B cell (primary cell): ENCODE data around the gene HLA-C. TPM values are rescaled to one million over a fixed set of nuclear protein-coding genes. Genes with fewer than 3 reads are reported as not detected.

Experiments
- ATAC-seq: fragments of 200-7000 bp; cut with Tn5 transposase; one replicate; pipeline ENCODE4 v1.10.0; 2021; ENCODE audit warnings: low read depth, mild to moderate bottlenecking, moderate number of reproducible peaks, moderate library complexity
- CTCF ChIA-PET: fragments of 350-600 bp; sonication (Branson Sonifier 250); formaldehyde crosslinking; loops from one replicate; lab custom pipeline; 2021; ENCODE audit warnings: antibody characterized with exemption, inconsistent platforms; lab: Charles Lee
- POLR2A ChIA-PET: fragments of 350-600 bp; sonication (Branson Sonifier 250); formaldehyde crosslinking; loops from one replicate; lab custom pipeline; 2021; ENCODE audit warnings: antibody characterized with exemption; lab: Charles Lee
- DNase-seq: peaks from one replicate; pipeline ENCODE4 v3.0.0; 2013
- H2AFZ ChIP-seq: 2 replicates; pipeline ENCODE4 v1.6.1; 2012; ENCODE audit warnings: mild to moderate bottlenecking, low read depth, low read length; ENCODE audit not compliant: insufficient read depth, poor library complexity, severe bottlenecking
- H3K27ac ChIP-seq, 2 donors: 1 replicate in 1 of 2; 2 replicates in 1 of 2; pipeline ENCODE4 v1.5.1; 2012 to 2013; ENCODE audit warnings: low read length in 2 of 2, mild to moderate bottlenecking in 2 of 2, moderate library complexity in 1 of 2
- H3K27me3 ChIP-seq, 4 experiments: fragments of 200-600 bp in 1 of 4; sonication (generic) in 1 of 4; replicated peaks in 1 of 4; 1 replicate in 2 of 4; 2 replicates in 2 of 4; pipeline versions ENCODE4 v1.6.1 to v1.7.0; 2013 to 2016; ENCODE audit warnings: low read length in 3 of 4, mild to moderate bottlenecking in 2 of 4, mixed read lengths in 1 of 4, moderate library complexity in 1 of 4; ENCODE audit not compliant: insufficient read depth in 4 of 4, control insufficient read depth in 3 of 4; ENCODE audit errors: control extremely low read depth in 1 of 4
- H3K36me3 ChIP-seq, 2 experiments: replicated peaks in 1 of 2; 1 replicate in 1 of 2; 2 replicates in 1 of 2; pipeline versions ENCODE4 v1.6.1 to v1.7.1; 2013; ENCODE audit warnings: low read length in 1 of 2; ENCODE audit not compliant: insufficient read depth in 2 of 2, control insufficient read depth in 1 of 2; ENCODE audit errors: control extremely low read depth in 1 of 2, extremely low read depth in 1 of 2
- H3K4me1 ChIP-seq, 2 donors: fragments of 200-600 bp in 1 of 2; sonication (generic) in 1 of 2; 1 replicate in 1 of 2; 2 replicates in 1 of 2; pipeline versions ENCODE4 v1.5.1 to v1.6.1; 2013 to 2017; ENCODE audit warnings: low read length in 2 of 2; ENCODE audit not compliant: control insufficient read depth in 2 of 2, insufficient read depth in 2 of 2
- H3K4me2 ChIP-seq: replicated peaks from 2 replicates; pipeline ENCODE3; 2012; ENCODE audit warnings: mild to moderate bottlenecking, low read depth, low read length; ENCODE audit not compliant: poor library complexity, severe bottlenecking
- H3K4me3 ChIP-seq, 5 experiments: fragments of 200-600 bp in 1 of 5; sonication (generic) in 1 of 5; 1 replicate in 3 of 5; 2 replicates in 2 of 5; pipeline versions ENCODE4 v1.5.1 to v1.7.0; 2011 to 2016; ENCODE audit warnings: low read length in 4 of 5, mild to moderate bottlenecking in 4 of 5, low read depth in 2 of 5, control low read depth in 1 of 5, moderate library complexity in 1 of 5; ENCODE audit not compliant: insufficient read depth in 1 of 5; ENCODE audit errors: control extremely low read depth in 1 of 5, extremely low read depth in 1 of 5
- H3K79me2 ChIP-seq: fragments of 200-600 bp; sonication (generic); one replicate; pipeline ENCODE4 v1.6.0; 2016; ENCODE audit warnings: low read length; ENCODE audit not compliant: control insufficient read depth, insufficient read depth
- H3K9ac ChIP-seq: fragments of 200-600 bp; sonication (generic); 2 replicates; pipeline ENCODE4 v1.6.1; 2017; ENCODE audit warnings: mild to moderate bottlenecking, low read length, moderate library complexity
- H3K9me3 ChIP-seq, 3 donors: one replicate each; pipeline versions ENCODE4 v1.6.1 to v1.7.1; 2013; ENCODE audit warnings: low read length in 2 of 3; ENCODE audit not compliant: control insufficient read depth in 2 of 3, insufficient read depth in 1 of 3; ENCODE audit errors: control extremely low read depth in 1 of 3
- H4K20me1 ChIP-seq: 2 replicates; pipeline ENCODE4 v1.6.0; 2012; ENCODE audit warnings: mild to moderate bottlenecking, low read length; ENCODE audit not compliant: insufficient read depth, control insufficient read depth, poor library complexity, severe bottlenecking
- H3K27ac Mint-ChIP-seq: one replicate; pipeline ENCODE4 v1.8.0; 2021; ENCODE audit warnings: mixed read lengths
- H3K27me3 Mint-ChIP-seq: one replicate; pipeline ENCODE4 v1.8.0; 2021; ENCODE audit warnings: mixed read lengths
- H3K4me1 Mint-ChIP-seq: one replicate; pipeline ENCODE4 v1.8.0; 2021; ENCODE audit warnings: mixed read lengths
- H3K4me3 Mint-ChIP-seq: one replicate; pipeline ENCODE4 v1.8.0; 2021; ENCODE audit warnings: mixed read lengths
- H3K9me3 Mint-ChIP-seq: one replicate; pipeline ENCODE4 v1.8.0; 2022; ENCODE audit warnings: mixed read lengths; ENCODE audit not compliant: insufficient read depth
- EZH2 ChIP-seq: IDR thresholded peaks from 2 replicates; pipeline ENCODE4 v1.6.1; 2012; ENCODE audit warnings: borderline replicate concordance, low read depth, mild to moderate bottlenecking, moderate library complexity, low read length; ENCODE audit not compliant: insufficient read depth, poor library complexity, severe bottlenecking
- WGBS: methylation state at CpG from one replicate; pipeline ENCODE4 v1.1.5; 2013; ENCODE audit warnings: missing lambda C conversion rate; ENCODE audit not compliant: insufficient coverage; 5-methylcytosine and 5-hydroxymethylcytosine counted together
- intact Hi-C: fragments of 100-400 bp; cut with micrococcal nuclease; formaldehyde crosslinking; loops from one replicate; pipeline ENCODE4 v1.10.0; 2022
- polyA plus RNA-seq: library from polyadenylated mRNA; depleted of rRNA; stranded (reverse); fragments of >200 nt; gene quantifications from 2 replicates; pipeline ENCODE4 v1.2.3, GENCODE V29; 2012
- total RNA-seq, 2 donors: library from RNA; stranded (reverse); fragments of 120-200 nt in 1 of 2; gene quantifications; 1 replicate in 1 of 2; 2 replicates in 1 of 2; pipeline versions ENCODE4 v1.2.3 to v1.2.4, GENCODE V29; 2013 to 2022
- TF ChIP-seq, protein P1 (sequence below): fragments of 200-600 bp; IDR thresholded peaks from one replicate; pipeline ENCODE4 v1.8.0; 2022; ENCODE audit warnings: antibody characterized with exemption, mild to moderate bottlenecking

Gene HLA-C
- total and polyA plus RNA-seq, 2 donors (not counting 1 experiment from before 2014, with no cell fraction given), result 998 to 1,983 TPM

DNA sequence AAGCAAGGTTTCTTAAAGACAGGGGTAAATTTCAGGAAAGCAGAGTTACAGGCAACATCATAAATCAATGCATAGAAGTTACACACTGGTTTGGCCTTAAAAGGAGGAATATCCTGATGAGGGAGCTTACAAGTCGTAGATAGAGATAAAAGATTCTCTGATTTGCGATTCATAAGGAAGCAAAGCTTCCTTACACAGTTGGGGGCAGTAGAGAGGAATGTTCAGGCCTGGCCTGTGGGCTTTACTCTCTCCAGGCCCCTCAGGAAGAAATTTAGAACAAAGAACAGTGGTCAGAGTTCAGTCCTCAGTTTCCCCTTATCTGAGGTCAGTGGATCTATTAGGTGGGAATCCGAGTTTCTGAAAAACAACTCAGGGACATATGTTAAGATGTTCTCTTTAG lies 19.3 kb downstream of the HLA-C start:
- Histone ChIP-seq H3K79me2 (no peaks in the 10 kb centered on the region), H3K4me1 (no peaks in the 10 kb centered on the region), H3K9ac (no peak overlapping the region), H3K27me3 (peaks cover 0 to 8% (median 3%) of the 10 kb centered on the region in 4 experiments), H3K4me3 (no peak overlapping the region), H4K20me1 (no peaks in the 10 kb centered on the region), H2AFZ (no peak overlapping the region), H3K4me2 (no peak overlapping the region), H3K27ac (no peak overlapping the region), H3K9me3 (peaks cover 0 to 5% (median 0%) of the 10 kb centered on the region in 3 donors), H3K36me3 (no peaks in the 10 kb centered on the region)
- DNase-seq, result no peak
- no peak for ATAC-seq
- CTCF ChIA-PET, result interaction anchor here (0.7 to 1.5 kb wide), 2 partner anchors 16 to 113 kb away, joined by 3 to 6 read pairs; no protein-coding TSS in a partner anchor
- POLR2A ChIA-PET, result no interaction called here
- H3K27me3 Mint-ChIP-seq, result peaks cover 23% of the 10 kb centered on the region
- no peak overlapping the region for H3K4me3 Mint-ChIP-seq
- H3K4me1 Mint-ChIP-seq, result no peaks in the 10 kb centered on the region
- H3K27ac Mint-ChIP-seq, result no peak overlapping the region
- intact Hi-C loops, result no loop called here
- no CpG with 5 or more reads among the region's 3 CpGs for WGBS
- peaks cover 10% of the 10 kb centered on the region for H3K9me3 Mint-ChIP-seq
- no peak for TF ChIP-seq EZH2

- no peak overlapping the region for H3K4me3 ChIP-seq
- TF ChIP-seq EZH2, result no peak
- TF ChIP-seq, protein P1, sequence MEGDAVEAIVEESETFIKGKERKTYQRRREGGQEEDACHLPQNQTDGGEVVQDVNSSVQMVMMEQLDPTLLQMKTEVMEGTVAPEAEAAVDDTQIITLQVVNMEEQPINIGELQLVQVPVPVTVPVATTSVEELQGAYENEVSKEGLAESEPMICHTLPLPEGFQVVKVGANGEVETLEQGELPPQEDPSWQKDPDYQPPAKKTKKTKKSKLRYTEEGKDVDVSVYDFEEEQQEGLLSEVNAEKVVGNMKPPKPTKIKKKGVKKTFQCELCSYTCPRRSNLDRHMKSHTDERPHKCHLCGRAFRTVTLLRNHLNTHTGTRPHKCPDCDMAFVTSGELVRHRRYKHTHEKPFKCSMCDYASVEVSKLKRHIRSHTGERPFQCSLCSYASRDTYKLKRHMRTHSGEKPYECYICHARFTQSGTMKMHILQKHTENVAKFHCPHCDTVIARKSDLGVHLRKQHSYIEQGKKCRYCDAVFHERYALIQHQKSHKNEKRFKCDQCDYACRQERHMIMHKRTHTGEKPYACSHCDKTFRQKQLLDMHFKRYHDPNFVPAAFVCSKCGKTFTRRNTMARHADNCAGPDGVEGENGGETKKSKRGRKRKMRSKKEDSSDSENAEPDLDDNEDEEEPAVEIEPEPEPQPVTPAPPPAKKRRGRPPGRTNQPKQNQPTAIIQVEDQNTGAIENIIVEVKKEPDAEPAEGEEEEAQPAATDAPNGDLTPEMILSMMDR, result no peak
- Mint-ChIP-seq H3K4me1 (no peaks in the 10 kb centered on the region), H3K4me3 (no peak overlapping the region), H3K9me3 (peaks cover 16% of the 10 kb centered on the region), H3K27me3 (peaks cover 37% of the 10 kb centered on the region), H3K27ac (no peak overlapping the region)
- peaks cover 0 to 16% (median 4%) of the 10 kb centered on the region in 4 experiments for H3K27me3 ChIP-seq
- peaks cover 0 to 12% (median 3%) of the 10 kb centered on the region in 3 donors for H3K9me3 ChIP-seq
- 95% methylated on average over 3 of the region's 4 CpGs for WGBS
- intact Hi-C loops, result no loop called here
- ChIA-PET POLR2A (no interaction called here), CTCF (no interaction called here)
- H3K79me2 ChIP-seq, result no peaks in the 10 kb centered on the region
- H3K36me3 ChIP-seq, result no peaks in the 10 kb centered on the region
- no peak overlapping the region for H2AFZ ChIP-seq
- DNase-seq (no peak), ATAC-seq (no peak)
- H3K4me2 ChIP-seq, result no peak overlapping the region
- no peak overlapping the region for H3K9ac ChIP-seq
- H3K4me1 ChIP-seq, result no peaks in the 10 kb centered on the region
- no peaks in the 10 kb centered on the region for H4K20me1 ChIP-seq
- no peak overlapping the region for H3K27ac ChIP-seq
Measured at GRCh38 chr6:31251261-31251660, 20.6 kb downstream of the HLA-C start.
